B cell (primary cell): ENCODE data around the gene TBCEL. TPM values are rescaled to one million over a fixed set of nuclear protein-coding genes. Genes with fewer than 3 reads are reported as not detected.
"Not testable (repeated sequence)": the region's sequence is repeated elsewhere in the genome, so short reads cannot be mapped to it uniquely, and the experiment has no call there.

Experiments used
- ATAC-seq: fragments of 200-7000 bp; cut with Tn5 transposase; one replicate; pipeline ENCODE4 v1.10.0; 2021; ENCODE audit warnings: low read depth, mild to moderate bottlenecking, moderate number of reproducible peaks, moderate library complexity
- CTCF ChIA-PET: fragments of 350-600 bp; sonication (Branson Sonifier 250); formaldehyde crosslinking; loops from one replicate; lab custom pipeline; 2021; ENCODE audit warnings: antibody characterized with exemption, inconsistent platforms; lab: Charles Lee
- POLR2A ChIA-PET: fragments of 350-600 bp; sonication (Branson Sonifier 250); formaldehyde crosslinking; loops from one replicate; lab custom pipeline; 2021; ENCODE audit warnings: antibody characterized with exemption; lab: Charles Lee
- DNase-seq: peaks from one replicate; pipeline ENCODE4 v3.0.0; 2013
- H2AFZ ChIP-seq: 2 replicates; pipeline ENCODE4 v1.6.1; 2012; ENCODE audit warnings: mild to moderate bottlenecking, low read depth, low read length; ENCODE audit not compliant: insufficient read depth, poor library complexity, severe bottlenecking
- H3K27ac ChIP-seq, 2 donors: 1 replicate in 1 of 2; 2 replicates in 1 of 2; pipeline ENCODE4 v1.5.1; 2012 to 2013; ENCODE audit warnings: low read length in 2 of 2, mild to moderate bottlenecking in 2 of 2, moderate library complexity in 1 of 2
- H3K27me3 ChIP-seq, 4 experiments: fragments of 200-600 bp in 1 of 4; sonication (generic) in 1 of 4; replicated peaks in 1 of 4; 1 replicate in 2 of 4; 2 replicates in 2 of 4; pipeline versions ENCODE4 v1.6.1 to v1.7.0; 2013 to 2016; ENCODE audit warnings: low read length in 3 of 4, mild to moderate bottlenecking in 2 of 4, mixed read lengths in 1 of 4, moderate library complexity in 1 of 4; ENCODE audit not compliant: insufficient read depth in 4 of 4, control insufficient read depth in 3 of 4; ENCODE audit errors: control extremely low read depth in 1 of 4
- H3K36me3 ChIP-seq, 2 experiments: replicated peaks in 1 of 2; 1 replicate in 1 of 2; 2 replicates in 1 of 2; pipeline versions ENCODE4 v1.6.1 to v1.7.1; 2013; ENCODE audit warnings: low read length in 1 of 2; ENCODE audit not compliant: insufficient read depth in 2 of 2, control insufficient read depth in 1 of 2; ENCODE audit errors: control extremely low read depth in 1 of 2, extremely low read depth in 1 of 2
- H3K4me1 ChIP-seq, 2 donors: fragments of 200-600 bp in 1 of 2; sonication (generic) in 1 of 2; 1 replicate in 1 of 2; 2 replicates in 1 of 2; pipeline versions ENCODE4 v1.5.1 to v1.6.1; 2013 to 2017; ENCODE audit warnings: low read length in 2 of 2; ENCODE audit not compliant: control insufficient read depth in 2 of 2, insufficient read depth in 2 of 2
- H3K4me2 ChIP-seq: replicated peaks from 2 replicates; pipeline ENCODE3; 2012; ENCODE audit warnings: mild to moderate bottlenecking, low read depth, low read length; ENCODE audit not compliant: poor library complexity, severe bottlenecking
- H3K4me3 ChIP-seq, 5 experiments: fragments of 200-600 bp in 1 of 5; sonication (generic) in 1 of 5; 1 replicate in 3 of 5; 2 replicates in 2 of 5; pipeline versions ENCODE4 v1.5.1 to v1.7.0; 2011 to 2016; ENCODE audit warnings: low read length in 4 of 5, mild to moderate bottlenecking in 4 of 5, low read depth in 2 of 5, control low read depth in 1 of 5, moderate library complexity in 1 of 5; ENCODE audit not compliant: insufficient read depth in 1 of 5; ENCODE audit errors: control extremely low read depth in 1 of 5, extremely low read depth in 1 of 5
- H3K79me2 ChIP-seq: fragments of 200-600 bp; sonication (generic); one replicate; pipeline ENCODE4 v1.6.0; 2016; ENCODE audit warnings: low read length; ENCODE audit not compliant: control insufficient read depth, insufficient read depth
- H3K9ac ChIP-seq: fragments of 200-600 bp; sonication (generic); 2 replicates; pipeline ENCODE4 v1.6.1; 2017; ENCODE audit warnings: mild to moderate bottlenecking, low read length, moderate library complexity
- H3K9me3 ChIP-seq, 3 donors: one replicate each; pipeline versions ENCODE4 v1.6.1 to v1.7.1; 2013; ENCODE audit warnings: low read length in 2 of 3; ENCODE audit not compliant: control insufficient read depth in 2 of 3, insufficient read depth in 1 of 3; ENCODE audit errors: control extremely low read depth in 1 of 3
- H4K20me1 ChIP-seq: 2 replicates; pipeline ENCODE4 v1.6.0; 2012; ENCODE audit warnings: mild to moderate bottlenecking, low read length; ENCODE audit not compliant: insufficient read depth, control insufficient read depth, poor library complexity, severe bottlenecking
- H3K27ac Mint-ChIP-seq: one replicate; pipeline ENCODE4 v1.8.0; 2021; ENCODE audit warnings: mixed read lengths
- H3K27me3 Mint-ChIP-seq: one replicate; pipeline ENCODE4 v1.8.0; 2021; ENCODE audit warnings: mixed read lengths
- H3K4me1 Mint-ChIP-seq: one replicate; pipeline ENCODE4 v1.8.0; 2021; ENCODE audit warnings: mixed read lengths
- H3K4me3 Mint-ChIP-seq: one replicate; pipeline ENCODE4 v1.8.0; 2021; ENCODE audit warnings: mixed read lengths
- H3K9me3 Mint-ChIP-seq: one replicate; pipeline ENCODE4 v1.8.0; 2022; ENCODE audit warnings: mixed read lengths; ENCODE audit not compliant: insufficient read depth
- CTCF ChIP-seq: fragments of 200-600 bp; IDR thresholded peaks from one replicate; pipeline ENCODE4 v1.8.0; 2022; ENCODE audit warnings: antibody characterized with exemption, mild to moderate bottlenecking
- EZH2 ChIP-seq: IDR thresholded peaks from 2 replicates; pipeline ENCODE4 v1.6.1; 2012; ENCODE audit warnings: borderline replicate concordance, low read depth, mild to moderate bottlenecking, moderate library complexity, low read length; ENCODE audit not compliant: insufficient read depth, poor library complexity, severe bottlenecking
- WGBS: methylation state at CpG from one replicate; pipeline ENCODE4 v1.1.5; 2013; ENCODE audit warnings: missing lambda C conversion rate; ENCODE audit not compliant: insufficient coverage; 5-methylcytosine and 5-hydroxymethylcytosine counted together
- intact Hi-C: fragments of 100-400 bp; cut with micrococcal nuclease; formaldehyde crosslinking; loops from one replicate; pipeline ENCODE4 v1.10.0; 2022
- polyA plus RNA-seq: library from polyadenylated mRNA; depleted of rRNA; stranded (reverse); fragments of >200 nt; gene quantifications from 2 replicates; pipeline ENCODE4 v1.2.3, GENCODE V29; 2012
- total RNA-seq, 2 donors: library from RNA; stranded (reverse); fragments of 120-200 nt in 1 of 2; gene quantifications; 1 replicate in 1 of 2; 2 replicates in 1 of 2; pipeline versions ENCODE4 v1.2.3 to v1.2.4, GENCODE V29; 2013 to 2022

TBCEL gene
- total and polyA plus RNA-seq, 2 donors (not counting 1 experiment from before 2014, with no cell fraction given), result 3.5 to 22.8 TPM

DNA sequence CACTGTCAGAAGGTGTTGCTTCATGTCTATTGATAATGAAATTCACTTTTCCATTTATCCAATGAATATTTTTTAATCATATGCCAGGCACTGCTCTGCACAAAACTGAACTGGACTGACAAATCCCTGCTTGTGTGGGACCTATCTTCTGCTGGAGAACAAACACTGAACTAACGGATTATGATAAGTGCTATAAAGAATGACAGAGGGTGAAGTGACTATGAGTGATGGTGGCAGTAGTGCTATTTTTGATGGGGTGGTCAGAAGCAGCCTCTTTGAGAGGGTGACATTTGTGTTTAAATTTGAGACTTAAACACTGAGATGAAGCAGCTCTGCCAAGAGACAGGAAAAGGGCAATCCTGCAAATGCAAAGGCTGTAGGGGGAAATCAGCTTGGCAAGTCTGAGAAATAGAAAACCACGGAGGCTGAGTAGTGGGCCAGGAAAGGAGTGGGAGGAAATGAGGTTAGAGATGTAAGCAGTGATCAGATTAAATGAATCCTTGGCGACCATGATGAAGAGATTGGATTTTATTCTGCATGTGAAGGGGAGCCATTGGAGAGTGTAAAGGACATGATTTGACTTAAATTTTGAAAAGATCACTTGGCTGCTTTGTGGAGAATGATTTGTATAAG lies 6.0 kb downstream of the TBCEL start:
- Histone ChIP-seq H3K79me2 (peaks cover 16% of the 10 kb centered on the region), H3K36me3 (peaks cover 0 to 4% of the 10 kb centered on the region in 2 experiments), H2AFZ (no peak overlapping the region), H3K9me3 (no peaks in the 10 kb centered on the region), H3K4me1 (peaks cover 3 to 5% of the 10 kb centered on the region in 2 donors), H4K20me1 (peaks cover 4% of the 10 kb centered on the region), H3K4me2 (no peak overlapping the region), H3K4me3 (no peak overlapping the region), H3K9ac (no peak overlapping the region), H3K27me3 (no peaks in the 10 kb centered on the region), H3K27ac (no peak overlapping the region)
- TF ChIP-seq CTCF, result no peak
- no peak for TF ChIP-seq EZH2
- intact Hi-C loops, result no loop called here
- no peak for ATAC-seq
- 40% methylated on average over 3 of the region's 3 CpGs for WGBS
- no peak for DNase-seq
- Mint-ChIP-seq H3K27ac (no peak overlapping the region), H3K9me3 (no peaks in the 10 kb centered on the region), H3K4me3 (no peak overlapping the region), H3K4me1 (peaks cover 11% of the 10 kb centered on the region), H3K27me3 (no peaks in the 10 kb centered on the region)
- ChIA-PET POLR2A (no interaction called here), CTCF (no interaction called here)

DNA sequence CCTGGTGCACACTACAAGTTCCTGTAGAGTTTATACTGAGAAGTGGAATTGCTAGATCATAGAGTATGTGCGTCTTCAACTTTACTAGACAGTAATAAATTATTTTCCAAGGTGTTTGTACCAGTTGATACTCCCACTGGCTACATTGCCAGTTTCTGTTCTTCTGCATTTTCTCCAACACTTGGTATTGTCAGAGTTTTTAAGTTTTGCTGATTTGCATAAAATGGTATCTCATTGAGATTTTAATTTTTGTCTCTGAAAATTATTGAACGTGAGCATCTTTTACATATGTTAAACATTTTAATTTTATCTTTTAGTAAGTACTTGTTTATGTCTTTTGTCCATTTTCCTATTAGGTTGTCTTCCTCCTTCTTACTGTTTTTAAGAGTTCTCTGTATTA lies 7.3 kb downstream of the TBCEL start:
- no peak overlapping the region for H3K4me3 ChIP-seq
- peaks cover 2% of the 10 kb centered on the region for H3K4me1 Mint-ChIP-seq
- H4K20me1 ChIP-seq, result no peaks in the 10 kb centered on the region
- H2AFZ ChIP-seq, result no peak overlapping the region
- WGBS, result no CpG with 5 or more reads among the region's 2 CpGs
- no peaks in the 10 kb centered on the region for H3K9me3 ChIP-seq
- no peaks in the 10 kb centered on the region for H3K9me3 Mint-ChIP-seq
- no peak overlapping the region for H3K9ac ChIP-seq
- H3K27ac Mint-ChIP-seq, result no peak overlapping the region
- H3K4me3 Mint-ChIP-seq, result no peak overlapping the region
- no peaks in the 10 kb centered on the region for H3K27me3 ChIP-seq
- no peak overlapping the region for H3K4me2 ChIP-seq
- TF ChIP-seq CTCF, result no peak
- no peak for TF ChIP-seq EZH2
- DNase-seq (no peak), ATAC-seq (no peak)
- H3K4me1 ChIP-seq, result no peaks in the 10 kb centered on the region
- intact Hi-C loops, result no loop called here
- peaks cover 0 to 4% of the 10 kb centered on the region in 2 experiments for H3K36me3 ChIP-seq
- no peak overlapping the region for H3K27ac ChIP-seq
- H3K79me2 ChIP-seq, result peaks cover 18% of the 10 kb centered on the region
- H3K27me3 Mint-ChIP-seq, result no peaks in the 10 kb centered on the region
- ChIA-PET POLR2A (no interaction called here), CTCF (no interaction called here)

DNA sequence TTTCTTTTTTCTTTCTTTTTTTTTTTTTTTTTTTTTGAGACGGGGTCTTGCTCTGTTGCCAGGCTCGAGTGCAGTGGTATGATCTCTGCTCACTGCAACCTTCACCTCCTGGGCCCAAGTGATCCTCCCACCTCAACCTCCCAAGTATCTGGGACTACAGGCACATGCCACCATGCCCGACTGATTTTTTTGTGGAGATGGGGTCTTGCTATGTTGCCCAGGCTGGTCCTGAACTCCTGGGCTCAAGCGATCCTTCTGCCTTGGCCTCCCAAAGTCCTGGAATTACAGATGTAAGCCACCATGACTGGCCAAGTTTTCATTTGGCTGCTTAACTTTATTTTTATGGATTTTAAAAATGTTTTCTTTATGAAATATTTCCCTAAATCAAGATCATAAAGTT lies 7.7 kb downstream of the TBCEL start:
- H3K4me3 Mint-ChIP-seq, ATAC-seq, H3K27me3 Mint-ChIP-seq, H3K9ac ChIP-seq, H3K4me3 ChIP-seq, H3K9me3 ChIP-seq, POLR2A ChIA-PET, H3K27ac Mint-ChIP-seq, H3K4me1 ChIP-seq, H3K4me2 ChIP-seq, H2AFZ ChIP-seq, H4K20me1 ChIP-seq, H3K36me3 ChIP-seq, H3K4me1 Mint-ChIP-seq, H3K27ac ChIP-seq, intact Hi-C loops, H3K9me3 Mint-ChIP-seq, CTCF ChIA-PET, DNase-seq, H3K27me3 ChIP-seq: not testable (repeated sequence)
- no CpG with 5 or more reads among the region's 4 CpGs for WGBS
- peaks cover 18% of the 10 kb centered on the region for H3K79me2 ChIP-seq
